ENCODE measurements around the gene ZHX3.
"Not testable (repeated sequence)": the region's sequence is repeated elsewhere in the genome, so short reads cannot be mapped to it uniquely, and the experiment has no call there.

ZHX3 gene

GRCh38 chr20:41318271-41318649, 729 bp upstream of the ZHX3 start:
- DNase-seq (ENCODE audit: low read depth): no peak
- H3K4me3 ChIP-seq (ENCODE audit: low read depth, low read length): peak overlapping the region; percentile 69
- TF ChIP-seq POLR2A (IDR thresholded peaks at IDR 0.05; ENCODE audit: extremely low read depth, insufficient read length) (no peak), CTCF (IDR thresholded peaks at IDR 0.05; ENCODE audit: low read depth, low read length) (no peak), MYC (IDR thresholded peaks at IDR 0.05; ENCODE audit: low read depth, low read length) (no peak), MAX (IDR thresholded peaks at IDR 0.05; ENCODE audit: low read depth, low read length) (no peak)

- peak; percentile 46; the same call in 1 of the 2 replicates for TF ChIP-seq MAX (IDR thresholded peaks at IDR 0.05; ENCODE audit: low read depth, low read length)
- no peak for TF ChIP-seq CTCF (IDR thresholded peaks at IDR 0.05; ENCODE audit: low read depth, low read length)
- TF ChIP-seq POLR2A (IDR thresholded peaks at IDR 0.05; ENCODE audit: extremely low read depth, insufficient read length): no peak
- TF ChIP-seq MYC (IDR thresholded peaks at IDR 0.05; ENCODE audit: low read depth, low read length): no peak; the same call in 1 of the 2 replicates
- peak overlapping the region; percentile 71 for H3K4me3 ChIP-seq (ENCODE audit: low read depth, low read length)
- peak; percentile 74 for DNase-seq (ENCODE audit: low read depth)
Measured at GRCh38 chr20:41316602-41317545, 657 bp downstream of the ZHX3 start.

GRCh38 chr20:41316051-41316450, 1.5 kb downstream of the ZHX3 start:
- no peak overlapping the region for H3K4me3 ChIP-seq (ENCODE audit: low read depth, low read length)
- DNase-seq (ENCODE audit: low read depth): no peak
- TF ChIP-seq CTCF (IDR thresholded peaks at IDR 0.05; ENCODE audit: low read depth, low read length) (no peak), MAX (IDR thresholded peaks at IDR 0.05; ENCODE audit: low read depth, low read length) (no peak), POLR2A (IDR thresholded peaks at IDR 0.05; ENCODE audit: extremely low read depth, insufficient read length) (no peak), MYC (IDR thresholded peaks at IDR 0.05; ENCODE audit: low read depth, low read length) (no peak)

- H3K4me3 ChIP-seq (ENCODE audit: low read depth, low read length): no peak overlapping the region
- DNase-seq (ENCODE audit: low read depth): no peak
- TF ChIP-seq MAX (IDR thresholded peaks at IDR 0.05; ENCODE audit: low read depth, low read length) (no peak), CTCF (IDR thresholded peaks at IDR 0.05; ENCODE audit: low read depth, low read length) (no peak), POLR2A (IDR thresholded peaks at IDR 0.05; ENCODE audit: extremely low read depth, insufficient read length) (no peak), MYC (IDR thresholded peaks at IDR 0.05; ENCODE audit: low read depth, low read length) (no peak)
Measured at GRCh38 chr20:41314386-41314785, 3.1 kb downstream of the ZHX3 start.

- DNase-seq (ENCODE audit: low read depth); H3K4me3 ChIP-seq (ENCODE audit: low read depth, low read length): not testable (repeated sequence)
Measured at GRCh38 chr20:41312009-41312408, 5.5 kb downstream of the ZHX3 start.

- no peak overlapping the region for H3K4me3 ChIP-seq (ENCODE audit: low read depth, low read length)
- peak; percentile 29 for DNase-seq (ENCODE audit: low read depth)
- TF ChIP-seq MYC (IDR thresholded peaks at IDR 0.05; ENCODE audit: low read depth, low read length) (no peak), MAX (IDR thresholded peaks at IDR 0.05; ENCODE audit: low read depth, low read length) (no peak), POLR2A (IDR thresholded peaks at IDR 0.05; ENCODE audit: extremely low read depth, insufficient read length) (no peak), CTCF (IDR thresholded peaks at IDR 0.05; ENCODE audit: low read depth, low read length) (no peak)
Measured at GRCh38 chr20:41309817-41310216, 7.7 kb downstream of the ZHX3 start.
